Measurements from ENCODE around the gene CNTN2. TPM values are rescaled to one million over a fixed set of nuclear protein-coding genes. Genes with fewer than 3 reads are reported as not detected.

The CNTN2 gene
- total RNA-seq, 1 experiment from 2014 or later: not detected

GRCh38 chr1:205001162-205001561 lies 41.9 kb upstream of the CNTN2 start:
- Histone ChIP-seq H3K4me1 (ENCODE audit: control insufficient read depth, insufficient read depth, low read length) (no peaks in the 10 kb centered on the region), H3K9me3 (ENCODE audit: control insufficient read depth, insufficient read depth, low read depth, low read length) (no peaks in the 10 kb centered on the region), H3K4me3 (ENCODE audit: low read depth in 2 of 2, low read length in 2 of 2) (no peak overlapping the region), H3K36me3 (ENCODE audit: control insufficient read depth, insufficient read depth, low read length) (no peaks in the 10 kb centered on the region), H3K27ac (ENCODE audit: low read length) (no peak overlapping the region), H3K27me3 (ENCODE audit: control insufficient read depth, insufficient read depth, low read length) (peaks cover 5% of the 10 kb centered on the region)
- ATAC-seq: no peak
- no peak for DNase-seq (ENCODE audit: low read depth, low spot score)
- in situ Hi-C loops (cut with HindIII; ENCODE audit: low pct_unique_long_range_greater_than_20kb, low sequenced_read_pairs) (no loop called here), intact Hi-C loops (cut with micrococcal nuclease; ENCODE audit: unreplicated experiment) (no loop called here)
- ChIA-PET POLR2A (no interaction called here), CTCF (interaction anchor here (1.2 kb wide), 1 partner anchor 12 kb away, joined by 6 read pairs; no protein-coding TSS in a partner anchor)
- TF ChIP-seq SIN3A (IDR thresholded peaks at IDR 0.05; ENCODE audit: borderline replicate concordance, insufficient read depth, low read depth, low read length): no peak
- no peak for TF ChIP-seq REST (IDR thresholded peaks at IDR 0.05; ENCODE audit: insufficient read depth in 1 of 2, low read depth in 2 of 2, low read length in 1 of 2)
- TF ChIP-seq POLR2AphosphoS5 (IDR thresholded peaks at IDR 0.05; ENCODE audit: low read depth, low read length): no peak
- no peak for TF ChIP-seq CTCF (IDR thresholded peaks at IDR 0.05)
- TF ChIP-seq TCF7L2 (IDR thresholded peaks at IDR 0.05; ENCODE audit: low read depth, low read length): no peak
- BruUV-seq (replicated peaks): no TSS peak

GRCh38 chr1:205002705-205003104 lies 40.3 kb upstream of the CNTN2 start:
- no peak for ATAC-seq
- Histone ChIP-seq H3K27me3 (ENCODE audit: control insufficient read depth, insufficient read depth, low read length) (peaks cover 5% of the 10 kb centered on the region), H3K4me3 (ENCODE audit: low read depth in 2 of 2, low read length in 2 of 2) (no peak overlapping the region), H3K4me1 (ENCODE audit: control insufficient read depth, insufficient read depth, low read length) (no peaks in the 10 kb centered on the region), H3K36me3 (ENCODE audit: control insufficient read depth, insufficient read depth, low read length) (no peaks in the 10 kb centered on the region), H3K9me3 (ENCODE audit: control insufficient read depth, insufficient read depth, low read depth, low read length) (no peaks in the 10 kb centered on the region), H3K27ac (ENCODE audit: low read length) (no peak overlapping the region)
- intact Hi-C loops (cut with micrococcal nuclease; ENCODE audit: unreplicated experiment): no loop called here
- DNase-seq (ENCODE audit: low read depth, low spot score): no peak
- in situ Hi-C loops (cut with HindIII; ENCODE audit: low pct_unique_long_range_greater_than_20kb, low sequenced_read_pairs): no loop called here
- POLR2A ChIA-PET: no interaction called here
- TF ChIP-seq CTCF (IDR thresholded peaks at IDR 0.05) (no peak), SIN3A (IDR thresholded peaks at IDR 0.05; ENCODE audit: borderline replicate concordance, insufficient read depth, low read depth, low read length) (no peak), REST (IDR thresholded peaks at IDR 0.05; ENCODE audit: insufficient read depth in 1 of 2, low read depth in 2 of 2, low read length in 1 of 2) (no peak), TCF7L2 (IDR thresholded peaks at IDR 0.05; ENCODE audit: low read depth, low read length) (no peak), POLR2AphosphoS5 (IDR thresholded peaks at IDR 0.05; ENCODE audit: low read depth, low read length) (no peak)
- CTCF ChIA-PET: interaction anchor here (1.6 kb wide), 1 partner anchor 13 kb away, joined by 4 read pairs; no protein-coding TSS in a partner anchor
- no TSS peak for BruUV-seq (replicated peaks)

Data from Panc1 (cell line).